VCaP (cell line): ENCODE data around the gene LIMA1.
"Not testable (repeated sequence)": the region's sequence is repeated elsewhere in the genome, so short reads cannot be mapped to it uniquely, and the experiment has no call there.

Experiments
- H3K27ac ChIP-seq: fragments of 450-650 bp; 2 replicates; pipeline ENCODE4 v1.5.1; 2017
- CTCF ChIP-seq: fragments of 450-650 bp; conservative IDR thresholded peaks from 2 replicates; pipeline ENCODE4 v1.5.1; 2017; ENCODE audit warnings: mild to moderate bottlenecking, moderate library complexity

The LIMA1 gene

GRCh38 chr12:50219544-50219943 lies 63.8 kb downstream of the LIMA1 start:
- no peak for TF ChIP-seq CTCF
- no peak overlapping the region; the same call in 1 of the 2 replicates for H3K27ac ChIP-seq

GRCh38 chr12:50219001-50219400 lies 64.3 kb downstream of the LIMA1 start:
- H3K27ac ChIP-seq, result not testable (repeated sequence)

- H3K27ac ChIP-seq, result no peak overlapping the region
These were observed 64.9 kb downstream of the LIMA1 start for GRCh38 chr12:50218386-50218785.

GRCh38 chr12:50217202-50217601 lies 66.1 kb downstream of the LIMA1 start:
- no peak overlapping the region for H3K27ac ChIP-seq
- TF ChIP-seq CTCF, result no peak

More at GRCh38 chr12:50218386-50218785, 64.9 kb downstream of the LIMA1 start:
- TF ChIP-seq CTCF, result no peak

- no peak overlapping the region for H3K27ac ChIP-seq
- TF ChIP-seq CTCF, result no peak
These were observed 68.3 kb downstream of the LIMA1 start for GRCh38 chr12:50215033-50215432.

- no peak for TF ChIP-seq CTCF
- H3K27ac ChIP-seq, result no peak overlapping the region
These were observed 69.3 kb downstream of the LIMA1 start for GRCh38 chr12:50214018-50214417.

GRCh38 chr12:50213439-50213838 lies 69.9 kb downstream of the LIMA1 start:
- no peak for TF ChIP-seq CTCF
- no peak overlapping the region for H3K27ac ChIP-seq

GRCh38 chr12:50212071-50212467 lies 71.3 kb downstream of the LIMA1 start:
- H3K27ac ChIP-seq, result peak overlapping the region; percentile 14
- TF ChIP-seq CTCF, result no peak
